Keratinocyte (primary cell): Measurements from ENCODE around the gene RARS2. TPM values are rescaled to one million over a fixed set of nuclear protein-coding genes. Genes with fewer than 3 reads are reported as not detected.

Source experiments
- DNase-seq: peaks from one replicate; pipeline ENCODE4 v3.0.0-alpha.2; 2011; ENCODE audit warnings: low read depth, missing footprints, low spot score
- FAIRE-seq: peaks from 2 replicates; lab custom pipeline; 2011; peaks lifted over from hg19 to GRCh38; lab: Jason Lieb, UNC
- H2AFZ ChIP-seq: 2 replicates; pipeline ENCODE4 v1.6.0; 2012; ENCODE audit warnings: low read length, control low read depth, inconsistent platforms; ENCODE audit not compliant: control insufficient read depth
- H3K27ac ChIP-seq: 2 replicates; pipeline ENCODE4 v1.5.1; 2011; ENCODE audit warnings: low read length; ENCODE audit not compliant: control insufficient read depth, insufficient read depth
- H3K27me3 ChIP-seq: 3 replicates; pipeline ENCODE4 v1.6.0; 2011; ENCODE audit warnings: low read length; ENCODE audit not compliant: control insufficient read depth, insufficient read depth; ENCODE audit errors: extremely low read depth
- H3K36me3 ChIP-seq, 2 experiments: 2 replicates in 1 of 2; 3 replicates in 1 of 2; pipeline ENCODE4 v1.5.1; 2011; ENCODE audit warnings: low read length in 2 of 2, mild to moderate bottlenecking in 1 of 2; ENCODE audit not compliant: control insufficient read depth in 2 of 2, insufficient read depth in 2 of 2; ENCODE audit errors: extremely low read depth in 1 of 2
- H3K4me1 ChIP-seq: 3 replicates; pipeline ENCODE4 v1.5.1; 2011; ENCODE audit warnings: low read length; ENCODE audit not compliant: control insufficient read depth, insufficient read depth; ENCODE audit errors: extremely low read depth
- H3K4me2 ChIP-seq: 3 replicates; pipeline ENCODE4 v1.6.0; 2011; ENCODE audit warnings: low read depth, low read length; ENCODE audit not compliant: control insufficient read depth, insufficient read depth; ENCODE audit errors: extremely low read depth
- H3K4me3 ChIP-seq, 3 experiments: fragments of 200-600 bp in 1 of 3; sonication (generic) in 1 of 3; 2 replicates in 2 of 3; 3 replicates in 1 of 3; pipeline ENCODE4 v1.5.1; 2011 to 2016; ENCODE audit warnings: low read length in 3 of 3, mild to moderate bottlenecking in 3 of 3, control low read depth in 2 of 3, inconsistent platforms in 1 of 3, low read depth in 1 of 3, mixed read lengths in 1 of 3, mixed run types in 1 of 3, moderate library complexity in 1 of 3; ENCODE audit not compliant: control insufficient read depth in 2 of 3, insufficient read depth in 2 of 3; ENCODE audit errors: extremely low read depth in 1 of 3
- H3K79me2 ChIP-seq: 2 replicates; pipeline ENCODE4 v1.6.0; 2012; ENCODE audit warnings: low read length; ENCODE audit not compliant: control insufficient read depth, insufficient read depth
- H3K9ac ChIP-seq: 3 replicates; pipeline ENCODE4 v1.6.0; 2011; ENCODE audit warnings: low read length; ENCODE audit not compliant: control insufficient read depth, insufficient read depth; ENCODE audit errors: extremely low read depth
- H3K9me1 ChIP-seq: 3 replicates; pipeline ENCODE4 v1.6.0; 2011; ENCODE audit warnings: low read length; ENCODE audit not compliant: control insufficient read depth, insufficient read depth; ENCODE audit errors: extremely low read depth
- H3K9me3 ChIP-seq: 2 replicates; pipeline ENCODE4 v1.5.1; 2012; ENCODE audit warnings: low read depth, low read length; ENCODE audit not compliant: control insufficient read depth
- H4K20me1 ChIP-seq: 3 replicates; pipeline ENCODE4 v1.6.0; 2011; ENCODE audit warnings: low read length; ENCODE audit not compliant: control insufficient read depth, insufficient read depth; ENCODE audit errors: extremely low read depth
- CTCF ChIP-seq, 3 experiments: IDR thresholded peaks in 1 of 3; conservative IDR thresholded peaks in 1 of 3; optimal IDR thresholded peaks in 1 of 3; 2 replicates in 2 of 3; 3 replicates in 1 of 3; pipeline versions ENCODE3 to v1.5.1; 2011; ENCODE audit warnings: low read length in 3 of 3, mild to moderate bottlenecking in 3 of 3, moderate library complexity in 2 of 3, control low read depth in 1 of 3, inconsistent platforms in 1 of 3; ENCODE audit not compliant: insufficient read depth in 2 of 3; ENCODE audit errors: extremely low read depth in 1 of 3
- EZH2 ChIP-seq: IDR thresholded peaks from one replicate; pipeline ENCODE4 v1.6.1; 2012; ENCODE audit warnings: inconsistent platforms, mild to moderate bottlenecking, low read length, moderate library complexity
- dilution Hi-C: fragments of 300-500 bp; cut with MboI; formaldehyde crosslinking; loops from one replicate; pipeline ENCODE4 v1.7.0; 2020; ENCODE audit warnings: low sequenced_read_pairs; ENCODE audit not compliant: extremely low pct_ligation_motif_present
- polyA plus RNA-seq, 5 experiments: library from polyadenylated mRNA; depleted of rRNA in 3 of 5; stranded (reverse) in 3 of 5; stranded (forward) in 1 of 5; unstranded in 1 of 5; fragments of >200 nt; gene quantifications; 1 replicate in 1 of 5; 2 replicates in 3 of 5; 3 replicates in 1 of 5; pipeline versions ENCODE4 v1.2.1 to v1.2.3, GENCODE V29; 2011 to 2012; ENCODE audit warnings: missing spikeins in 2 of 5, low read depth in 1 of 5, low replicate concordance in 1 of 5

Gene RARS2
- polyA plus RNA-seq, 1 donor (not counting 4 experiments of a cell fraction or from before 2014, with no cell fraction given), result 20.3 TPM

- Histone ChIP-seq H3K9ac (no peak overlapping the region), H3K4me3 (no peak overlapping the region), H2AFZ (no peak overlapping the region), H3K4me2 (no peak overlapping the region), H3K79me2 (no peaks in the 10 kb centered on the region), H3K27ac (no peak overlapping the region), H3K9me3 (no peaks in the 10 kb centered on the region), H4K20me1 (no peaks in the 10 kb centered on the region), H3K27me3 (no peaks in the 10 kb centered on the region), H3K9me1 (no peaks in the 10 kb centered on the region), H3K36me3 (peaks cover 0 to 5% of the 10 kb centered on the region in 2 experiments), H3K4me1 (no peaks in the 10 kb centered on the region)
- FAIRE-seq (no peak), DNase-seq (no peak)
- TF ChIP-seq EZH2 (no peak), CTCF (optimal IDR thresholded peaks at IDR 0.05 in 1 of 3, IDR thresholded peaks at IDR 0.05 in 1 of 3, conservative IDR thresholded peaks at IDR 0.05 in 1 of 3; ENCODE audit: extremely low read depth in 1 of 3, insufficient read depth in 2 of 3, low read length in 3 of 3) (no peak)
- dilution Hi-C loops, result no loop called here
Measured at GRCh38 chr6:87606199-87606598, 16.4 kb upstream of the RARS2 start.

GRCh38 chr6:87600576-87600975 lies 10.8 kb upstream of the RARS2 start:
- H4K20me1 ChIP-seq, result no peaks in the 10 kb centered on the region
- no peak overlapping the region for H3K9ac ChIP-seq
- DNase-seq (no peak), FAIRE-seq (no peak)
- no peaks in the 10 kb centered on the region for H3K27me3 ChIP-seq
- no peak overlapping the region for H3K4me3 ChIP-seq
- H3K27ac ChIP-seq, result no peak overlapping the region
- no peaks in the 10 kb centered on the region for H3K79me2 ChIP-seq
- H3K4me2 ChIP-seq, result no peak overlapping the region
- no peaks in the 10 kb centered on the region for H3K9me1 ChIP-seq
- no peaks in the 10 kb centered on the region for H3K9me3 ChIP-seq
- no peak for TF ChIP-seq EZH2
- TF ChIP-seq CTCF (optimal IDR thresholded peaks at IDR 0.05 in 1 of 3, IDR thresholded peaks at IDR 0.05 in 1 of 3, conservative IDR thresholded peaks at IDR 0.05 in 1 of 3; ENCODE audit: extremely low read depth in 1 of 3, insufficient read depth in 2 of 3, low read length in 3 of 3), result no peak
- peaks cover 0 to 2% of the 10 kb centered on the region in 2 experiments for H3K36me3 ChIP-seq
- no peaks in the 10 kb centered on the region for H3K4me1 ChIP-seq
- H2AFZ ChIP-seq, result no peak overlapping the region
- dilution Hi-C loops, result no loop called here
